Peyer's patch (tissue), 4 donors: ENCODE measurements around the gene DCAF12L2.

ENCODE experiments used
- POLR2A ChIP-seq, 2 donors: fragments of 450-650 bp; IDR thresholded peaks; one replicate each; pipeline ENCODE4 v1.5.1; 2017; ENCODE audit warnings: antibody characterized with exemption in 2 of 2, mild to moderate bottlenecking in 2 of 2, moderate library complexity in 2 of 2
- TF ChIP-seq, protein P1 (sequence below), 6 experiments: fragments of 450-650 bp in 4 of 6; fragments of 200-600 bp in 2 of 6; sonication (generic) in 1 of 6; IDR thresholded peaks; one replicate each; pipeline ENCODE4 v1.5.1; 2017 to 2019; ENCODE audit warnings: antibody characterized with exemption in 6 of 6, mild to moderate bottlenecking in 3 of 6, moderate library complexity in 1 of 6

DNA sequence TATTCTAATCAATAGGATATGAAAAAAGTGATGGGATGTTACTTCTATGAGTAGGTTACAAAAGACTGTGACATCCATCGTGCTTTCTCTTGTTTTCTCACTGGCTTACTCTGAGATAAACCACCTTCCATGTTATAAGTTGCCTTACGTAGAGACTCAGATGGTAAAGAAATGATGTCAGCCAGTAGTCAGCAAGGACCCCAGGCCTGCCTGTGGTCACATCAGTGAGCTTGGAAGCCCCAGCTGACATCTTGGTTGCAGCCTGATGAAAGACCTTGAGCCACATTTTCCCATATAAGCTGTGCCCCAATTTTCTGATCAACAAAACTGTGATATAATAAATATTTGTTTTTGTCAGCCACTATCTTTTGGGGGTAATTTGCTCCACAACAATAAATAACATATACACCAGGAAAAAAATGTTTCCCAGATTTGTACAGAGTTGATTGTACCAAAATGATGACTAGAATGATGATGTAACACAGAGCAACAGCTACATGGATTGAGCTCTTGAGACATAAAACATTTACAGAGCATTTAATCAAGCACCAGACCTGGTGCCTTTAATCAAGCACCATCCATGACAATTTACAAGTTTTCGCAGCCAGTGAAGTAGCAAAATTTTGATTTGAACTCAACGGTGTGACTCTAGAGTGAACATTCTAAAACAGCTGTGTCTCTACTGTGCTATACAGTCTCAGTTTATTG lies 11.2 kb upstream of the DCAF12L2 start:
- TF ChIP-seq, protein P1, sequence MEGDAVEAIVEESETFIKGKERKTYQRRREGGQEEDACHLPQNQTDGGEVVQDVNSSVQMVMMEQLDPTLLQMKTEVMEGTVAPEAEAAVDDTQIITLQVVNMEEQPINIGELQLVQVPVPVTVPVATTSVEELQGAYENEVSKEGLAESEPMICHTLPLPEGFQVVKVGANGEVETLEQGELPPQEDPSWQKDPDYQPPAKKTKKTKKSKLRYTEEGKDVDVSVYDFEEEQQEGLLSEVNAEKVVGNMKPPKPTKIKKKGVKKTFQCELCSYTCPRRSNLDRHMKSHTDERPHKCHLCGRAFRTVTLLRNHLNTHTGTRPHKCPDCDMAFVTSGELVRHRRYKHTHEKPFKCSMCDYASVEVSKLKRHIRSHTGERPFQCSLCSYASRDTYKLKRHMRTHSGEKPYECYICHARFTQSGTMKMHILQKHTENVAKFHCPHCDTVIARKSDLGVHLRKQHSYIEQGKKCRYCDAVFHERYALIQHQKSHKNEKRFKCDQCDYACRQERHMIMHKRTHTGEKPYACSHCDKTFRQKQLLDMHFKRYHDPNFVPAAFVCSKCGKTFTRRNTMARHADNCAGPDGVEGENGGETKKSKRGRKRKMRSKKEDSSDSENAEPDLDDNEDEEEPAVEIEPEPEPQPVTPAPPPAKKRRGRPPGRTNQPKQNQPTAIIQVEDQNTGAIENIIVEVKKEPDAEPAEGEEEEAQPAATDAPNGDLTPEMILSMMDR (IDR thresholded peaks at IDR 0.05), result no peak
- TF ChIP-seq POLR2A (IDR thresholded peaks at IDR 0.05), result no peak
